ENCODE results near the gene FGF22. TPM values are rescaled to one million over a fixed set of nuclear protein-coding genes. Genes with fewer than 3 reads are reported as not detected.

The FGF22 gene
- total RNA-seq, 5 donors from 2014 or later (not counting 1 experiment from before 2014, with no cell fraction given): 0.35 to 3.9 (median 2.8) TPM

DNA sequence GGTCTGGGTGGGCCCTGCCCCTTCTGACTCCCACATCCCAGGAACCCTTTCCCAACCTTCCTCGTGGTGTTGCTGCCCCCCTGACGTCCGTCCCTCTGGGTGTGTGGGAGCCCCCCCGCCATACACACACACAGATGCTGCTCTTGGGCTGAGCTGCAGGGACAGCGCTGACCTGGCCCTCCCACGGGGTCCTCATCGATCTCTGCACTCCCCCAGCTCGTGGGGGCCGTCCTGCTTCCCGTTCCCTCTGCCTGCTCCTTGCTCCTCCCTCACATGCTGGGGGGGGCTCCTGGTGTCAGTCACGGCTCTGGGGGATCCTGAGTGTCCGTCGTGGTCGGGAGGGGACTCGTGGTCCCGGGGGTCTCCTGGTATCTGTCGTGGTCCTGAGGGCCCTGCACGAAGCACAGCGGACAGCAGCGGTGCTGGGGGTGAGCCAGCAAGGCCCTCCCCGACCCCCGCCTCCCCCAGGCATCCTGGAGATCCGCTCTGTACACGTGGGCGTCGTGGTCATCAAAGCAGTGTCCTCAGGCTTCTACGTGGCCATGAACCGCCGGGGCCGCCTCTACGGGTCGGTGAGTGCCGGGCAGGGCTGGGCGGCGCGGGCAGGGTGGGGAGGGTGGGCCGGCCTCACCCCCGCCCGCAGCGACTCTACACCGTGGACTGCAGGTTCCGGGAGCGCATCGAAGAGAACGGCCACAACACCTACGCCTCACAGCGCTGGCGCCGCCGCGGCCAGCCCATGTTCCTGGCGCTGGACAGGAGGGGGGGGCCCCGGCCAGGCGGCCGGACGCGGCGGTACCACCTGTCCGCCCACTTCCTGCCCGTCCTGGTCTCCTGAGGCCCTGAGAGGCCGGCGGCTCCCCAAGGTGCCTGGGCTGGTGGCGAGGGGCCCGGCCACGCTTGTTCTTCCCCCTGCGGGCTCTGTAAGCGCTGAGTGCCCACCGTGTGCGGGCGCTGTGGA, 3.4 kb downstream of the FGF22 start:
- Histone ChIP-seq H3K4me1 (ENCODE audit: control insufficient read depth in 1 of 2, extremely low read depth in 1 of 2, insufficient read depth in 2 of 2, low read length in 2 of 2) (peaks cover 4 to 20% of the 10 kb centered on the region in 2 experiments), H3K36me3 (ENCODE audit: control insufficient read depth in 2 of 2, extremely low read depth in 1 of 2, insufficient read depth in 1 of 2, low read length in 1 of 2) (peaks cover 22 to 28% of the 10 kb centered on the region in 2 donors), H3K27ac (ENCODE audit: low read length) (no peak overlapping the region), H3K4me3 (ENCODE audit: control insufficient read depth in 1 of 2, extremely low read depth in 1 of 2, low read length in 1 of 2) (no peak overlapping the region), H3K9me3 (no peaks in the 10 kb centered on the region), H3K27me3 (replicated peaks in 1 of 2; ENCODE audit: control insufficient read depth in 2 of 2, extremely low read depth in 1 of 2, insufficient read depth in 2 of 2, low read length in 1 of 2) (no peaks in the 10 kb centered on the region)
- DNase-seq (no peak), ATAC-seq (replicated peaks in 1 of 4) (no peak)
- ChIA-PET CTCF (interaction anchor here in 1 of 2 donors (0.6 kb wide), 1 partner anchor 69 kb away, joined by 4 read pairs; no protein-coding TSS in a partner anchor), POLR2A (no interaction called here)
- H3K27ac Mint-ChIP-seq: no peak overlapping the region
- H3K4me1 Mint-ChIP-seq: peaks cover 6 to 8% (median 7%) of the 10 kb centered on the region in 3 donors
- H3K4me3 Mint-ChIP-seq: no peak overlapping the region
- no peaks in the 10 kb centered on the region for H3K27me3 Mint-ChIP-seq
- H3K9me3 Mint-ChIP-seq: no peaks in the 10 kb centered on the region
- WGBS (ENCODE audit: insufficient coverage): 87% methylated on average over 57 of the region's 70 CpGs
- peaks cover 3% of the 10 kb centered on the region for H3K36me3 Mint-ChIP-seq

DNA sequence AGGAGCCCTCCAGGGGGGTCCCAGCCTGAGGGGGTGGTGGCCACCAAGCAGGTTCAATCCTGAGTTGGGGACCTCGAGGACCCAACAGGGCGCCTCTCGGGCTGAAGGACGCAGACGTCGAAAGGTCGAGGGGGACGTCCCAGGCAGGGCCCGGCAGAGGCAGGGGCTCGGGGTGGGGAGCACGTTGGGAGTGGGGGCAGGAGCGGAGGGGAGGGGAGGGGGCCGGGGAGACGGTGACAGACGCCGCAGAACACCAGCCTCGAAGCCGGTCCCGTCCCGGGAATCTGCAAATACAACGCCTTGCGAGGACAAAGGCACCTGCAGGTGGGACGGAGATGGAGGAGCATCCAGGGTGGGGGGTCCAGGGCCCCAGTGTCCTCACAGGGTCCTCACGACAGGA, 4.1 kb downstream of the FGF22 start:
- POLR2A ChIA-PET: no interaction called here
- CTCF ChIA-PET: interaction anchor here in 1 of 2 donors (0.6 kb wide), 1 partner anchor 70 kb away, joined by 4 read pairs; no protein-coding TSS in a partner anchor
- Mint-ChIP-seq H3K36me3 (peaks cover 3% of the 10 kb centered on the region), H3K4me1 (peaks cover 6 to 8% (median 7%) of the 10 kb centered on the region in 3 donors), H3K27ac (no peak overlapping the region), H3K27me3 (no peaks in the 10 kb centered on the region), H3K9me3 (no peaks in the 10 kb centered on the region), H3K4me3 (no peak overlapping the region)
- Histone ChIP-seq H3K4me1 (ENCODE audit: control insufficient read depth in 1 of 2, extremely low read depth in 1 of 2, insufficient read depth in 2 of 2, low read length in 2 of 2) (peaks cover 4 to 15% of the 10 kb centered on the region in 2 experiments), H3K36me3 (ENCODE audit: control insufficient read depth in 2 of 2, extremely low read depth in 1 of 2, insufficient read depth in 1 of 2, low read length in 1 of 2) (peaks cover 27 to 31% of the 10 kb centered on the region in 2 donors), H3K27me3 (replicated peaks in 1 of 2; ENCODE audit: control insufficient read depth in 2 of 2, extremely low read depth in 1 of 2, insufficient read depth in 2 of 2, low read length in 1 of 2) (no peaks in the 10 kb centered on the region), H3K4me3 (ENCODE audit: control insufficient read depth in 1 of 2, extremely low read depth in 1 of 2, low read length in 1 of 2) (no peak overlapping the region), H3K9me3 (no peaks in the 10 kb centered on the region), H3K27ac (ENCODE audit: low read length) (no peak overlapping the region)
- 88% methylated on average over 20 of the region's 24 CpGs for WGBS (ENCODE audit: insufficient coverage)
- DNase-seq: no peak
- no peak for ATAC-seq (replicated peaks in 1 of 4)

DNA sequence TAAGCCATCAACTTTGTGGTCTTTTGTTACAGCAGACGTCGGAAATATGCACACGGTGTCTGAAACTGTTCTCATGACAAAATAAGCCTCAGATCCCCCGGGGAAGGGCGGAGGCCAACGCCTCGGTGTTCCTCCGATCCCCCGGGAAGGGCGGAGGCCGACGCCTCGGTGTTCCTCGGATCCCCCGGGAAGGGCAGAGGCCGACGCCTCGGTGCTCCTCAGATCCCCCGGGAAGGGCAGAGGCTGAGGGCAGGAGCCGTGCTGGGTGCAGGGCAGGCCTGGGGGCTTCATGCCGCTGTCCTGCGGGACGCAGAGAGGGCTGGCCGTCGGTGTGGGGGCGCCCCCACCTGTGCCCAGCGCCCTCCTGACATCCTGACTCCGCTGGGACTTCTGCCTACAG, 4.7 kb downstream of the FGF22 start:
- no peak overlapping the region for H3K27ac Mint-ChIP-seq
- no peak for ATAC-seq (replicated peaks in 1 of 4)
- no peak overlapping the region for H3K4me3 Mint-ChIP-seq
- ChIA-PET POLR2A (no interaction called here), CTCF (no interaction called here)
- H3K36me3 Mint-ChIP-seq: peaks cover 3% of the 10 kb centered on the region
- Histone ChIP-seq H3K9me3 (no peaks in the 10 kb centered on the region), H3K27ac (ENCODE audit: low read length) (no peak overlapping the region), H3K4me3 (ENCODE audit: control insufficient read depth in 1 of 2, extremely low read depth in 1 of 2, low read length in 1 of 2) (no peak overlapping the region), H3K4me1 (ENCODE audit: control insufficient read depth in 1 of 2, extremely low read depth in 1 of 2, insufficient read depth in 2 of 2, low read length in 2 of 2) (peaks cover 0 to 8% of the 10 kb centered on the region in 2 experiments), H3K36me3 (ENCODE audit: control insufficient read depth in 2 of 2, extremely low read depth in 1 of 2, insufficient read depth in 1 of 2, low read length in 1 of 2) (peaks cover 34 to 35% of the 10 kb centered on the region in 2 donors), H3K27me3 (replicated peaks in 1 of 2; ENCODE audit: control insufficient read depth in 2 of 2, extremely low read depth in 1 of 2, insufficient read depth in 2 of 2, low read length in 1 of 2) (no peaks in the 10 kb centered on the region)
- no peak for DNase-seq
- H3K9me3 Mint-ChIP-seq: no peaks in the 10 kb centered on the region
- H3K27me3 Mint-ChIP-seq: no peaks in the 10 kb centered on the region
- WGBS (ENCODE audit: insufficient coverage): 78% methylated on average over 24 of the region's 28 CpGs
- peaks cover 2 to 3% (median 2%) of the 10 kb centered on the region in 3 donors for H3K4me1 Mint-ChIP-seq

DNA sequence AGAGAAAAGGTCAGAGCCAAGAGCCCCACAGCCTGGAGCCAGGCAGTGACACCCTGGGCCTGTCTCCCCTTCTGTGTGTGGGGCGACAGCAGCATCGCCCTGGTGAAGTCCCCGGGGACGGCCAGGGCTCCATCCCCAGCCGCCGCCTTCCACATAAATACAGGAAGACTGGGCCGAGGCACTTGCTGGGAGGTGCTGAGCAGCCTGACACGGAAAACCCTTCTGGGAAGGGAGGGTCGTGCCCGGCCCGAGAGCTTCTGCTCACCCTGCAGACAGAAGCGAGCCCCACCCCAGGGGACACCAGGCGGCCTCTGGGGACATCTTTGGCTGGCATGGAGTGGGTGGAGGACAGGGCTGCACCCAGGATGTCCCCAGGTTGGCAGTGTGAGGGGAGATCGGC, 5.1 kb downstream of the FGF22 start:
- H3K36me3 Mint-ChIP-seq: peaks cover 3% of the 10 kb centered on the region
- Histone ChIP-seq H3K4me3 (ENCODE audit: control insufficient read depth in 1 of 2, extremely low read depth in 1 of 2, low read length in 1 of 2) (no peak overlapping the region), H3K9me3 (no peaks in the 10 kb centered on the region), H3K27me3 (replicated peaks in 1 of 2; ENCODE audit: control insufficient read depth in 2 of 2, extremely low read depth in 1 of 2, insufficient read depth in 2 of 2, low read length in 1 of 2) (no peaks in the 10 kb centered on the region), H3K36me3 (ENCODE audit: control insufficient read depth in 2 of 2, extremely low read depth in 1 of 2, insufficient read depth in 1 of 2, low read length in 1 of 2) (peaks cover 36 to 37% of the 10 kb centered on the region in 2 donors), H3K4me1 (ENCODE audit: control insufficient read depth in 1 of 2, extremely low read depth in 1 of 2, insufficient read depth in 2 of 2, low read length in 2 of 2) (peaks cover 0 to 7% of the 10 kb centered on the region in 2 experiments), H3K27ac (ENCODE audit: low read length) (no peak overlapping the region)
- ATAC-seq (replicated peaks in 1 of 4) (no peak), DNase-seq (no peak)
- ChIA-PET CTCF (no interaction called here), POLR2A (no interaction called here)
- H3K4me3 Mint-ChIP-seq: no peak overlapping the region
- no peaks in the 10 kb centered on the region for H3K9me3 Mint-ChIP-seq
- no peak overlapping the region for H3K27ac Mint-ChIP-seq
- no peaks in the 10 kb centered on the region for H3K27me3 Mint-ChIP-seq
- H3K4me1 Mint-ChIP-seq: peaks cover 0 to 1% (median 0%) of the 10 kb centered on the region in 3 donors
- WGBS (ENCODE audit: insufficient coverage): 86% methylated on average over 12 of the region's 14 CpGs

DNA sequence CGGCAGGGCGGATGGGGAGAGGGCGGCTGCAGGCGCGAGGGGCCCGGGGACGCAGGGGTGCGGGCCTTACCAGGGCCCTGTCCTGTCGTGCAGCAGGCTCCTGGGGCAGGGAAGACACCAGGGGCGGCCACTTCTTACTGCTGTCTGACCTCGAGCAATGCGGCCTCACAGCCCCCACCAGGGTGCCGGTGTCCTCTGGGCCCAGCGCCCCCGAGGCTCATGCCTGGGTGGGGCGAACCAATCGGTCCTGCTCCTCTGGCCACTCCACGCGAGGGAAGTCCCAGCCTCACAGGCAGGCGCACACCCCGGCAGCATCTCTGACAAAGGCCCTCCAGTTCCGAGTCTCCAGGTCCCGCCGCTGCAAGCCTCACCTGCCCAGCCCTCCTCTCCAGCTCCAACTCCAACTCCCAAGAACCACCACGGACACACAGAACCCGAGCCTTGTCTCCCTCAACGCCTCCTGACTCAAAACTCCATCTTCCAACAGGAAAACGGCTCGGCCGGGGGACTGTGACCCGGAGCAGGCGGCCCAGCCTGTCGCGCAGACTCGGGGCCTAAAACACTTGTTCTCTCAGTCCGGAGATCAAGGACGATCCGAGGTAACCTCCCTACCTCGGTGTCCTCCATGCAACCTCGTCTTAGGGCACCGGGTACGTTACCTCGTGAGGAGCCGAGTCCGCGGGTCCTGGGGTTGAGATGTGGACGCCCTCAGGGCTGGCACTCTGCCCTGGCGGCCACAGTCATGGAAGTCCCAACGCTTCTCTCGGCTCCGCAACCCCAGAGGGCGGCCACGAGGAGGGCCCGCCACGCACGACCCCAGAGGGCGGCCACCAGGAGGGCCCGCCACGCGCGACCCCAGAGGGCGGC, 6.5 kb downstream of the FGF22 start:
- Mint-ChIP-seq H3K36me3 (peaks cover 6% of the 10 kb centered on the region), H3K4me3 (no peak overlapping the region), H3K27ac (peak overlapping the region in 1 of 2 donors; percentile 22), H3K9me3 (no peaks in the 10 kb centered on the region), H3K27me3 (no peaks in the 10 kb centered on the region), H3K4me1 (no peaks in the 10 kb centered on the region)
- ChIA-PET CTCF (no interaction called here), POLR2A (no interaction called here)
- no peaks in the 10 kb centered on the region for H3K9me3 ChIP-seq
- H3K4me3 ChIP-seq (ENCODE audit: control insufficient read depth in 1 of 2, extremely low read depth in 1 of 2, low read length in 1 of 2): no peak overlapping the region
- H3K27ac ChIP-seq (ENCODE audit: low read length): no peak overlapping the region
- no peaks in the 10 kb centered on the region for H3K27me3 ChIP-seq (replicated peaks in 1 of 2; ENCODE audit: control insufficient read depth in 2 of 2, extremely low read depth in 1 of 2, insufficient read depth in 2 of 2, low read length in 1 of 2)
- H3K4me1 ChIP-seq (ENCODE audit: control insufficient read depth in 1 of 2, extremely low read depth in 1 of 2, insufficient read depth in 2 of 2, low read length in 2 of 2): no peaks in the 10 kb centered on the region
- 94% methylated on average over 58 of the region's 62 CpGs for WGBS (ENCODE audit: insufficient coverage)
- DNase-seq (no peak), ATAC-seq (replicated peaks in 1 of 4) (no peak)
- H3K36me3 ChIP-seq (ENCODE audit: control insufficient read depth in 2 of 2, extremely low read depth in 1 of 2, insufficient read depth in 1 of 2, low read length in 1 of 2): peaks cover 42 to 46% of the 10 kb centered on the region in 2 donors

DNA sequence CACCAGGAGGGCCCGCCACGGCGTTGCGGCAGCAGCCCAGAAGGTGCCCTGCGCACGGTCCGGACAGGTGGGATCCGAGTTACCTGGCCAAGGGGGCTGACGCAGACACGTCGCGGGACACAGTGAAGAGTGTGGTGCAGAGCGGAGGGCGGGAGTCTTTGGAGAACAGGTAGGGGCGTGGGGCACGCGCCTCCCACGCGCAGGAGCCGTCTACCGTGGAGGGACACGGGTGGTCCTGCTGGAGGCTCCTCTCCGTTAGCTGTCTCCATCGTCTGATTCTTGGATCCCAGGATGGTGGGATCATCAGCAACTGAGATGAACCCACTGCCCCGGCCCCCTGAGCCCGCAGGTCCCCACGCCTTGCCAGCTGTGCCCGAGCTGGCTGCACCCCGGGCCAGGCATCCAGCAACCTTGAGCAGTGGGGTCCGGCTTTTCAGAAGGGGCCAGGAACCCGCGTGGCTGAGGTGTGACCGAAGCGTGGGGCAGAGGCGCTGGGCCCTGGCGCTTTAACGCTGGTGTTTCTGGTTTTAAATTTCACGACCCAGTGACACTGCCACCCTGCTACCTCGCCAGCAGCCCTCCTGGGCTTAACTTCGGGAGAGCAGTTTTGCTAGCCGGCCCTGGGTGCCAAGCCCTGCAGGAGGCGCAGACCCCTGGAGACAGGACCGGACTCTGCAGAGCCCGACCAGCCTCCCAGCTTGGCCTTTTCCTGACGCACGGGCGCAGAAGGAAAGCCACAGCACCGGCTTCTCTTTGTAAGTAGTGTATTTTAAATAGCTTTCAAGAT, 7.3 kb downstream of the FGF22 start:
- no peak overlapping the region for H3K4me3 ChIP-seq (ENCODE audit: control insufficient read depth in 1 of 2, extremely low read depth in 1 of 2, low read length in 1 of 2)
- Mint-ChIP-seq H3K9me3 (no peaks in the 10 kb centered on the region), H3K36me3 (peaks cover 6% of the 10 kb centered on the region), H3K4me3 (no peak overlapping the region), H3K27me3 (no peaks in the 10 kb centered on the region), H3K4me1 (no peaks in the 10 kb centered on the region), H3K27ac (no peak overlapping the region)
- CTCF ChIA-PET: no interaction called here
- POLR2A ChIA-PET: no interaction called here
- no peaks in the 10 kb centered on the region for H3K27me3 ChIP-seq (replicated peaks in 1 of 2; ENCODE audit: control insufficient read depth in 2 of 2, extremely low read depth in 1 of 2, insufficient read depth in 2 of 2, low read length in 1 of 2)
- H3K9me3 ChIP-seq: no peaks in the 10 kb centered on the region
- H3K4me1 ChIP-seq (ENCODE audit: control insufficient read depth in 1 of 2, extremely low read depth in 1 of 2, insufficient read depth in 2 of 2, low read length in 2 of 2): peaks cover 0 to under 1% of the 10 kb centered on the region in 2 experiments
- DNase-seq (no peak), ATAC-seq (replicated peaks in 1 of 4) (no peak)
- 93% methylated on average over 35 of the region's 48 CpGs for WGBS (ENCODE audit: insufficient coverage)
- no peak overlapping the region for H3K27ac ChIP-seq (ENCODE audit: low read length)
- peaks cover 43 to 54% of the 10 kb centered on the region in 2 donors for H3K36me3 ChIP-seq (ENCODE audit: control insufficient read depth in 2 of 2, extremely low read depth in 1 of 2, insufficient read depth in 1 of 2, low read length in 1 of 2)

Data from T-cell (primary cell).